ENCODE data around the gene KCTD7.

DNA sequence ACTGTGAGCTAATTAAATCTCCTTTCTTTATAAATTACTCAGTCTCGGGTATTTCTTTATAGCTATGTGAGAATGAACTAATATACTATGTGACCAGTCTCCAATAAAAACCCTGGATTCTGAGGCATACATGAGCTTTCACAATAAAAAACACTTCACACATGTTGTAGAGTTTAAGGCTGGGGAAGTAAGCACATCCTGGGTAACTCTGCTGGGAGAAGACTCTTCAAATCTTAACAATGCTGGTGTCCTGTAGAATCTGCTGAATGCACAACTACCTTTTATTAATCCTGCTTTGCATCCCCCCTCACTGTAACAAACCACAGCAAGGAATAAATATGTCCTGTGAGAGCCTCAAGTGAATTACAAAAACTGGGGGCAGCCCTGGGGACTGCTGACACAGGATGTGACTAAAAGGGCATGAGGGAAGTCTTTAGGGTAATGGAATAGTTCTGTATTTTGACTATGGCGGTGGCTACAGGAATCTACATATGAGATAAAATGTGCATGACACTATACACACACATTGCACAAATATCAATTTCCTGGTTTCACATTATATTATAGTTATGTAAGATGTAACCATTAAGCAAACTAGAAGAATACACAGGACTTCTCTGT is 45.1 kb upstream of the KCTD7 start:
- TF ChIP-seq CTCF (IDR thresholded peaks at IDR 0.05; ENCODE audit: low read depth, low read length, poor library complexity, severe bottlenecking) (no peak), EZH2phosphoT487 (IDR thresholded peaks at IDR 0.05; ENCODE audit: borderline replicate concordance, low read length) (no peak)
